Measurements from ENCODE around the gene PAPLN. TPM values are rescaled to one million over a fixed set of nuclear protein-coding genes. Genes with fewer than 3 reads are reported as not detected.
"Not testable (repeated sequence)": the region's sequence is repeated elsewhere in the genome, so short reads cannot be mapped to it uniquely, and the experiment has no call there.

PAPLN gene
- total RNA-seq, 3 donors from 2014 or later: 19.7 to 29.9 (median 23.8) TPM

GRCh38 chr14:73305499-73305898 lies 68.2 kb downstream of the PAPLN start:
- intact Hi-C loops (cut with DNase I; ENCODE audit: low total_unique reads): no loop called here
- TF ChIP-seq CTCF (IDR thresholded peaks at IDR 0.05): no peak
- no peak for TF ChIP-seq POLR2A (IDR thresholded peaks at IDR 0.05)
- no peak for TF ChIP-seq POLR2AphosphoS5 (IDR thresholded peaks at IDR 0.05)
- Histone ChIP-seq H3K4me3 (no peak overlapping the region), H3K27me3 (no peaks in the 10 kb centered on the region), H3K27ac (no peak overlapping the region), H3K36me3 (no peaks in the 10 kb centered on the region), H3K9me3 (no peaks in the 10 kb centered on the region), H3K4me1 (no peaks in the 10 kb centered on the region)
- no peak for DNase-seq (ENCODE audit: low spot score in 2 of 2)

- Histone ChIP-seq H3K27ac (no peak overlapping the region), H3K9me3 (no peaks in the 10 kb centered on the region), H3K36me3 (no peaks in the 10 kb centered on the region), H3K27me3 (no peaks in the 10 kb centered on the region), H3K4me1 (no peaks in the 10 kb centered on the region), H3K4me3 (no peak overlapping the region)
- intact Hi-C loops (cut with DNase I; ENCODE audit: low total_unique reads): no loop called here
- TF ChIP-seq CTCF (IDR thresholded peaks at IDR 0.05) (no peak), POLR2AphosphoS5 (IDR thresholded peaks at IDR 0.05) (no peak)
- DNase-seq (ENCODE audit: low spot score in 2 of 2): no peak
Observed at GRCh38 chr14:73307261-73307660, 70.0 kb downstream of the PAPLN start.

- H3K4me1 ChIP-seq; H3K27me3 ChIP-seq; H3K4me3 ChIP-seq; DNase-seq (ENCODE audit: low spot score in 2 of 2); H3K27ac ChIP-seq; H3K9me3 ChIP-seq; intact Hi-C loops (cut with DNase I; ENCODE audit: low total_unique reads); H3K36me3 ChIP-seq: not testable (repeated sequence)
Observed at GRCh38 chr14:73309207-73309606, 71.9 kb downstream of the PAPLN start.

GRCh38 chr14:73311708-73312030 lies 74.4 kb downstream of the PAPLN start:
- no peak for TF ChIP-seq POLR2A (IDR thresholded peaks at IDR 0.05)
- TF ChIP-seq POLR2AphosphoS5 (IDR thresholded peaks at IDR 0.05): no peak
- TF ChIP-seq CTCF (IDR thresholded peaks at IDR 0.05): no peak
- Histone ChIP-seq H3K9me3 (no peaks in the 10 kb centered on the region), H3K27ac (peak overlapping the region in 1 of 2 donors; percentile 3), H3K36me3 (no peaks in the 10 kb centered on the region), H3K4me1 (no peaks in the 10 kb centered on the region), H3K27me3 (no peaks in the 10 kb centered on the region), H3K4me3 (no peak overlapping the region)
- intact Hi-C loops (cut with DNase I; ENCODE audit: low total_unique reads): no loop called here
- no peak for DNase-seq (ENCODE audit: low spot score in 2 of 2)

- no peak for DNase-seq (ENCODE audit: low spot score in 2 of 2)
- H3K9me3 ChIP-seq: no peaks in the 10 kb centered on the region
- H3K4me3 ChIP-seq: no peak overlapping the region
- no peaks in the 10 kb centered on the region for H3K36me3 ChIP-seq
- intact Hi-C loops (cut with DNase I; ENCODE audit: low total_unique reads): no loop called here
- TF ChIP-seq POLR2AphosphoS5 (IDR thresholded peaks at IDR 0.05): no peak
- no peak for TF ChIP-seq CTCF (IDR thresholded peaks at IDR 0.05)
- no peak for TF ChIP-seq POLR2A (IDR thresholded peaks at IDR 0.05)
- no peaks in the 10 kb centered on the region for H3K4me1 ChIP-seq
- no peak overlapping the region for H3K27ac ChIP-seq
- no peaks in the 10 kb centered on the region for H3K27me3 ChIP-seq
Observed at GRCh38 chr14:73312687-73313086, 75.4 kb downstream of the PAPLN start.

GRCh38 chr14:73313151-73313550 lies 75.8 kb downstream of the PAPLN start:
- no peaks in the 10 kb centered on the region for H3K9me3 ChIP-seq
- no peaks in the 10 kb centered on the region for H3K27me3 ChIP-seq
- no peak overlapping the region for H3K4me3 ChIP-seq
- no peak overlapping the region for H3K27ac ChIP-seq
- TF ChIP-seq POLR2A (IDR thresholded peaks at IDR 0.05) (no peak), CTCF (IDR thresholded peaks at IDR 0.05) (no peak), POLR2AphosphoS5 (IDR thresholded peaks at IDR 0.05) (no peak)
- intact Hi-C loops (cut with DNase I; ENCODE audit: low total_unique reads): no loop called here
- H3K36me3 ChIP-seq: no peaks in the 10 kb centered on the region
- no peaks in the 10 kb centered on the region for H3K4me1 ChIP-seq
- no peak for DNase-seq (ENCODE audit: low spot score in 2 of 2)
